HepG2 (cell line): Measurements from ENCODE around the gene MGAT4D. TPM values are rescaled to one million over a fixed set of nuclear protein-coding genes. Genes with fewer than 3 reads are reported as not detected.

ENCODE experiments used
- AHR ChIP-seq: IDR thresholded peaks from 2 replicates; pipeline ENCODE4 v1.6.1; 2018; ENCODE audit warnings: missing genetic modification reagents, missing compliant biosample characterization
- ATF3 ChIP-seq: sonication (generic); formaldehyde crosslinking; IDR thresholded peaks from 2 replicates; pipeline ENCODE4 v1.4.0; 2020; ENCODE audit warnings: missing genetic modification reagents
- FOXO4 ChIP-seq: sonication (generic); formaldehyde crosslinking; conservative IDR thresholded peaks from 2 replicates; pipeline ENCODE4 v1.8.1; 2023; ENCODE audit warnings: missing genetic modification reagents
- HMG20A ChIP-seq: IDR thresholded peaks from 2 replicates; pipeline ENCODE4 v1.6.1; 2016; ENCODE audit warnings: borderline replicate concordance
- HNRNPLL ChIP-seq: fragments of 200-400 bp; formaldehyde crosslinking; IDR thresholded peaks from 2 replicates; pipeline ENCODE4 v1.6.1; 2017; ENCODE audit warnings: mild to moderate bottlenecking, low read depth, low read length; ENCODE audit not compliant: poor library complexity, severe bottlenecking
- HOXA3 ChIP-seq: sonication (generic); formaldehyde crosslinking; IDR thresholded peaks from 2 replicates; pipeline ENCODE4 v1.5.0; 2020; ENCODE audit warnings: missing genetic modification reagents
- RFXAP ChIP-seq: sonication (generic); formaldehyde crosslinking; IDR thresholded peaks from 2 replicates; pipeline ENCODE4 v1.4.0; 2020; ENCODE audit warnings: missing genetic modification reagents, borderline replicate concordance
- SOX5 ChIP-seq: IDR thresholded peaks from 2 replicates; pipeline ENCODE4 v1.6.1; 2016; ENCODE audit warnings: borderline replicate concordance
- SP2 ChIP-seq: sonication (generic); formaldehyde crosslinking; IDR thresholded peaks from 2 replicates; pipeline ENCODE4 v1.5.1; 2020; ENCODE audit warnings: mild to moderate bottlenecking, missing genetic modification reagents
- SP4 ChIP-seq: sonication (generic); formaldehyde crosslinking; IDR thresholded peaks from 2 replicates; pipeline ENCODE4 v1.8.1; 2023; ENCODE audit warnings: mild to moderate bottlenecking, missing genetic modification reagents
- STAT5B ChIP-seq: sonication (generic); formaldehyde crosslinking; IDR thresholded peaks from 2 replicates; pipeline ENCODE4 v1.4.0; 2020; ENCODE audit warnings: missing genetic modification reagents
- TMF1 ChIP-seq: sonication (generic); formaldehyde crosslinking; IDR thresholded peaks from 2 replicates; pipeline ENCODE4 v1.8.1; 2022; ENCODE audit warnings: low read depth, missing genetic modification reagents
- ZNF234 ChIP-seq: sonication (generic); formaldehyde crosslinking; conservative IDR thresholded peaks from 2 replicates; pipeline ENCODE4 v1.5.1; 2020; ENCODE audit warnings: mild to moderate bottlenecking, missing genetic modification reagents
- ZNF318 ChIP-seq: sonication (generic); formaldehyde crosslinking; IDR thresholded peaks from 2 replicates; pipeline ENCODE4 v1.4.0; 2020; ENCODE audit warnings: mild to moderate bottlenecking, missing genetic modification reagents
- ZNF598 ChIP-seq: sonication (generic); formaldehyde crosslinking; IDR thresholded peaks from 2 replicates; pipeline ENCODE4 v1.5.1; 2020; ENCODE audit warnings: mild to moderate bottlenecking, missing genetic modification reagents, borderline replicate concordance
- ZNF7 ChIP-seq: IDR thresholded peaks from 2 replicates; pipeline ENCODE4 v1.6.1; 2016; ENCODE audit warnings: missing biosample characterization, missing genetic modification reagents
- ZNF781 ChIP-seq: sonication (generic); formaldehyde crosslinking; IDR thresholded peaks from 2 replicates; pipeline ENCODE4 v1.5.1; 2020; ENCODE audit warnings: borderline replicate concordance, mild to moderate bottlenecking, missing genetic modification reagents; ENCODE audit errors: not compliant biosample characterization
- ZNF879 ChIP-seq: sonication (generic); formaldehyde crosslinking; IDR thresholded peaks from 2 replicates; pipeline ENCODE4 v1.8.1; 2023; ENCODE audit warnings: missing genetic modification reagents
- ZSCAN12 ChIP-seq: sonication (generic); formaldehyde crosslinking; IDR thresholded peaks from 2 replicates; pipeline ENCODE4 v1.9.0; 2021; ENCODE audit warnings: mild to moderate bottlenecking, missing genetic modification reagents
- ZSCAN21 ChIP-seq: sonication (generic); formaldehyde crosslinking; IDR thresholded peaks from 2 replicates; pipeline ENCODE4 v1.8.0; 2022; ENCODE audit warnings: mild to moderate bottlenecking, missing genetic modification reagents, moderate library complexity, borderline replicate concordance
- polyA plus RNA-seq, 8 experiments: library from polyadenylated mRNA; depleted of rRNA in 3 of 8; stranded (reverse) in 7 of 8; unstranded in 1 of 8; fragments of >200 nt; fragmentation: Illumina TruSeq in 4 of 8; extraction: Trizol in 4 of 8; gene quantifications; 2 replicates each; pipeline versions ENCODE4 v1.2.1 to v1.2.3, GENCODE V29; 2011 to 2016; ENCODE audit warnings: low read depth in 4 of 8, missing spikeins in 1 of 8, mixed read lengths in 1 of 8; ENCODE audit not compliant: insufficient read depth in 1 of 8
- total RNA-seq, 5 experiments: library from RNA; depleted of rRNA; stranded (reverse); fragments of >200 nt; fragmentation: Illumina TruSeq; extraction: Trizol; gene quantifications; 2 replicates each; pipeline ENCODE4 v1.2.3, GENCODE V29; 2016; ENCODE audit warnings: low read depth in 1 of 5

The MGAT4D gene
- total and polyA plus RNA-seq, 2 of the 13 experiments (the other 11 are each of a cell fraction or from before 2014, with no cell fraction given) = not detected

GRCh38 chr4:140523857-140524742 lies 26.0 kb upstream of the MGAT4D start, which contains the start of gene ELMOD2 (continued):
- no peak for TF ChIP-seq ZNF781
- TF ChIP-seq RFXAP (CRISPR knock-in tag) = peak; percentile 99
- no peak for TF ChIP-seq ZNF879 (CRISPR knock-in tag)
- TF ChIP-seq ZNF234 (CRISPR knock-in tag) = no peak
- TF ChIP-seq HMG20A (CRISPR knock-in tag) = no peak; the same call in 1 of the 2 replicates
- no peak for TF ChIP-seq ZNF318 (CRISPR knock-in tag)
- peak; percentile 72 for TF ChIP-seq HOXA3 (CRISPR knock-in tag)
- peak; percentile 84; the same call in 1 of the 2 replicates for TF ChIP-seq ZNF598
- TF ChIP-seq TMF1 (CRISPR knock-in tag) = no peak; the same call in 1 of the 2 replicates
- peak; percentile 93 for TF ChIP-seq HNRNPLL
- peak; percentile 11; the same call in 1 of the 2 replicates for TF ChIP-seq ZSCAN12
- TF ChIP-seq STAT5B (CRISPR knock-in tag) = 0 out of 2 replicates have a peak, but pooled peaks have one; percentile 2
- TF ChIP-seq SP4 (CRISPR knock-in tag) = peak; percentile 77
- TF ChIP-seq SOX5 = peak; percentile 36; the same call in 1 of the 2 replicates
- 0 out of 2 replicates have a peak, but pooled peaks have one; percentile 62 for TF ChIP-seq AHR (CRISPR knock-in tag)
- 0 out of 2 replicates have a peak, but pooled peaks have one; percentile 23 for TF ChIP-seq ZSCAN21 (CRISPR knock-in tag)
- peak; percentile 78 for TF ChIP-seq SP2 (CRISPR knock-in tag)
- no peak for TF ChIP-seq FOXO4
- no peak for TF ChIP-seq ZNF7 (CRISPR knock-in tag)
- no peak for TF ChIP-seq ATF3 (CRISPR knock-in tag)
